GM12801 (cell line): ENCODE results near the gene DCAF6.

Experiments used
- CTCF ChIP-seq: IDR thresholded peaks from one replicate; pipeline ENCODE4 v1.5.1; 2011; ENCODE audit warnings: control low read depth; ENCODE audit not compliant: insufficient read length; ENCODE audit errors: extremely low read depth

The DCAF6 gene

GRCh38 chr1:167905182-167905581, 31.3 kb upstream of the DCAF6 start:
- no peak for TF ChIP-seq CTCF

GRCh38 chr1:167905671-167906070, 30.8 kb upstream of the DCAF6 start:
- no peak for TF ChIP-seq CTCF

GRCh38 chr1:167909691-167910180, 26.7 kb upstream of the DCAF6 start:
- no peak for TF ChIP-seq CTCF

DNA sequence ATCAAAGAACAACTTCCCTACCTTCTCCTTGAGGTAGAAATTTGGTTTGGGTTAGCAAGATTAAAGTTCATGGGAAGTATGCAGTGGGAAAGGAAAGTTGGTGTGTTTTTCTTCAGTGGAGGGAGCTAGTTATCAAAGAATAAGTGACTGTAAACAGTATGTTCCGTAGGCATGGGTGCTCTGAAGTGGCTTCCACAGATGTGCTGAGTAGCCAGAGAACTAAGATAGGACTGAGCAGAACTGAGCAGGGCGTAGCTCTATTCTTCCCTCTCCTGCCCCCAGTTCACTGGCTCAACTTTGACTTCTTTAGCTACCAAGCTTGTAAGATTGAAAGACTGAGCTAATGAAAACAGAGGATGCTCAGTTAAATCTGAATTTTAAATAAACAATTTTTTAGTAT, 26.0 kb upstream of the DCAF6 start:
- TF ChIP-seq CTCF = no peak

DNA sequence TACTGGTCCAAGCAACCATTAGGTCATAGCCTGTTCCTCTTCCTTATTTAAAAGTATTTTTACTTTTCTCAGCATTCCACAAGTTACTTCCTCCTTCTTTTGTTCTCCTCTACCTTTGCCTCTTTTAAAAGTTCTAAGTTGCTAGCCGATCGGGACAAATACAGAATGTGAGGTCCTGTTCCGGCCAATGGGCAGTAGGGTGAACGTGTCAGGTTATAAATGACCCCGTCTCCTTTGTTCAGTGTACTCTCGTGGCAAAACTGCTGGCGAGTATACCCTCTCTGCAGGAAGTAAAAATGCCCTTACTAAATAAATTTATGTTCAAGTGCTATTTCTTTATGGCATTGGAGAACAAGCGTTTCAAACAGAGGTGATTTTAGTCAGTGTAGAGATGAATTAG, 25.1 kb upstream of the DCAF6 start:
- TF ChIP-seq CTCF = no peak

DNA sequence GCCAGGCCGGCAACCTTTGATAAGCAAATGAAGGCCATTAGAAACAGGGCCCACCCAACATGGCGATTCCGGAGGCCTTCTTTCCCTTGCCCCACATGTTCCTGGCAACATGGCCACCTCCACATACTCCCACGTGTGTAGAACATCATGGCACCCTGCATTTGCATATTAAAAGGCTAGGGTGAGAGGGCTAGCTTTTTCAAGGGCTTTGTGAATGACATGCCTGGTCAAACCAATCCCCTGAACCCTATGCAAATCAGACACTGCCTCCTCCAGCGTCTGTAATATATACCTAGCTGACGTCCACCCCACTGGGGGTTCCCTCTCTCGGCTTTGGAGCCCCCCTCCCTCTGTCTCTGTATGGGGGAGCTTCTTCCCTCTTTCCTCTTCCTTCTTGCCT, 24.2 kb upstream of the DCAF6 start:
- TF ChIP-seq CTCF = no peak

GRCh38 chr1:167913895-167914496, 22.5 kb upstream of the DCAF6 start, which contains the start of gene ADCY10:
Gene ADCY10, minus strand, starts transcription at chr1:167914134. Its CDS starts 8,994 bp downstream, at chr1:167905140.
- no peak for TF ChIP-seq CTCF

GRCh38 chr1:167915569-167915968, 20.9 kb upstream of the DCAF6 start:
- TF ChIP-seq CTCF = no peak
